Gastrocnemius medialis (tissue), 4 donors: Measurements from ENCODE around the gene ARFGEF3.

ENCODE experiments used
- POLR2A ChIP-seq, 2 donors: fragments of 450-650 bp; IDR thresholded peaks; one replicate each; pipeline ENCODE4 v1.6.1; 2017; ENCODE audit warnings: antibody characterized with exemption in 2 of 2, mild to moderate bottlenecking in 2 of 2, moderate library complexity in 2 of 2
- TF ChIP-seq, protein P1 (sequence below), 5 experiments: fragments of 450-650 bp in 3 of 5; fragments of 200-600 bp in 2 of 5; sonication (generic) in 2 of 5; IDR thresholded peaks in 4 of 5; conservative IDR thresholded peaks in 1 of 5; 1 replicate in 4 of 5; 2 replicates in 1 of 5; pipeline ENCODE4 v1.5.1; 2016 to 2019; ENCODE audit warnings: antibody characterized with exemption in 5 of 5, mild to moderate bottlenecking in 3 of 5, moderate library complexity in 3 of 5

DNA sequence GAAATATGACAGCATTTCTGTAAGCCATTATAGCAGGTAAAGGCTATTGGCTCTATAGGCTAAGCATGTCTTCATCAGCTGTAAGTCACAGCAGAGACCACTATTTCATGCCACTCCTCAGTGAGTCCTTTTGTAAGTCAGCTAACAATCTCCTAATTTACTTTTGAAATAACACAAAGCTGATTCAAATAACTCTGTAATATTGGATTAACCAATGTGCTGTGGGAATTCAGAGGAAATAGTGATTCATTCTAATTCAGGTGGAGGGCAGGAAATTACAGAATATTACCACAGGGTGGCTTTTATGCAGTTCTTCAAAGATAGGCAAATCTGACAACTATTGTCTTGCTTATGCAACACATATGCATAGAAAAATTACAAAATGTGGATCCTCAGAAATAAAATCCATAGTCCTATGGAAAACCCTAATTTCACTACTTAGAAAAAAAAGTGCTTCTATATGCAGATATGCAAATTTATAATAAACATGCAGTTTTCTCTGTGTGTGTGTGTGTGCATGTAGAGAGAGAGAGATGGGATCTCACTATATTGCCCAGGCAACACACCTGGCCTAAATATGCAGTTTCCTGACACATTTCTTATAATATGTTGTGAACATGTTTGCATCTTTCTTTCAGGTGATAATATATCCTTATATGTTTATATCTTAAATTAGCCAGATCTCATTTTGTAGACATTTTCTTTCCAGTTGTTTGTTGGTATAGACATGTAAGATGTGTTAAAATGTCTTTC, 211.1 kb downstream of the ARFGEF3 start:
- TF ChIP-seq, protein P1, sequence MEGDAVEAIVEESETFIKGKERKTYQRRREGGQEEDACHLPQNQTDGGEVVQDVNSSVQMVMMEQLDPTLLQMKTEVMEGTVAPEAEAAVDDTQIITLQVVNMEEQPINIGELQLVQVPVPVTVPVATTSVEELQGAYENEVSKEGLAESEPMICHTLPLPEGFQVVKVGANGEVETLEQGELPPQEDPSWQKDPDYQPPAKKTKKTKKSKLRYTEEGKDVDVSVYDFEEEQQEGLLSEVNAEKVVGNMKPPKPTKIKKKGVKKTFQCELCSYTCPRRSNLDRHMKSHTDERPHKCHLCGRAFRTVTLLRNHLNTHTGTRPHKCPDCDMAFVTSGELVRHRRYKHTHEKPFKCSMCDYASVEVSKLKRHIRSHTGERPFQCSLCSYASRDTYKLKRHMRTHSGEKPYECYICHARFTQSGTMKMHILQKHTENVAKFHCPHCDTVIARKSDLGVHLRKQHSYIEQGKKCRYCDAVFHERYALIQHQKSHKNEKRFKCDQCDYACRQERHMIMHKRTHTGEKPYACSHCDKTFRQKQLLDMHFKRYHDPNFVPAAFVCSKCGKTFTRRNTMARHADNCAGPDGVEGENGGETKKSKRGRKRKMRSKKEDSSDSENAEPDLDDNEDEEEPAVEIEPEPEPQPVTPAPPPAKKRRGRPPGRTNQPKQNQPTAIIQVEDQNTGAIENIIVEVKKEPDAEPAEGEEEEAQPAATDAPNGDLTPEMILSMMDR (IDR thresholded peaks at IDR 0.05 in 4 of 5, conservative IDR thresholded peaks at IDR 0.05 in 1 of 5), result no peak
- TF ChIP-seq POLR2A (IDR thresholded peaks at IDR 0.05), result no peak
